HuH-7 (cell line): Measurements from ENCODE around the gene KRT85.

Source experiments
- DNase-seq: peaks from one replicate; pipeline ENCODE4 v3.0.0; 2011; ENCODE audit warnings: low spot score

KRT85 gene

GRCh38 chr12:52323416-52324152, 43.7 kb downstream of the KRT85 start:
- DNase-seq, result no peak

GRCh38 chr12:52323001-52323400, 44.3 kb downstream of the KRT85 start:
- no peak for DNase-seq

DNA sequence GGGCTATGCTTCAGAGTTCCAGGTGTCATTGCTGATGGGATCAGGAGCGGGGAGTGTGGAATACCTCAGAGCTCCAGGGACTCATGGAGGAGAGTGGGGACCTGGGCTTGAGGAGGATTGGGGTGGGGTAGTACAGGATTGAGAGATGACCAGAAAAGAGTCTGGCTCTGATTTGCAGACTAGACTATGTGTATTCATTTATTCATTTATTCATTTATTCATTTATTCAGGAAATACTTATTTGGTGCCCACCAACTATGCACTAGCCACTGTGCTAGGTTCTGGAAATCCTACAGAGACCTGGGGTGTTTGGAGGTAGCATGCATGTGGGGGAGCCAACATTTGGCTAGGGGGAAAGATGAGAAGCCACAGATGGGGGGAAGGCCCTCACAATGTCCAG, 45.2 kb downstream of the KRT85 start:
- no peak for DNase-seq

GRCh38 chr12:52321418-52321817, 45.9 kb downstream of the KRT85 start:
- DNase-seq, result no peak

DNA sequence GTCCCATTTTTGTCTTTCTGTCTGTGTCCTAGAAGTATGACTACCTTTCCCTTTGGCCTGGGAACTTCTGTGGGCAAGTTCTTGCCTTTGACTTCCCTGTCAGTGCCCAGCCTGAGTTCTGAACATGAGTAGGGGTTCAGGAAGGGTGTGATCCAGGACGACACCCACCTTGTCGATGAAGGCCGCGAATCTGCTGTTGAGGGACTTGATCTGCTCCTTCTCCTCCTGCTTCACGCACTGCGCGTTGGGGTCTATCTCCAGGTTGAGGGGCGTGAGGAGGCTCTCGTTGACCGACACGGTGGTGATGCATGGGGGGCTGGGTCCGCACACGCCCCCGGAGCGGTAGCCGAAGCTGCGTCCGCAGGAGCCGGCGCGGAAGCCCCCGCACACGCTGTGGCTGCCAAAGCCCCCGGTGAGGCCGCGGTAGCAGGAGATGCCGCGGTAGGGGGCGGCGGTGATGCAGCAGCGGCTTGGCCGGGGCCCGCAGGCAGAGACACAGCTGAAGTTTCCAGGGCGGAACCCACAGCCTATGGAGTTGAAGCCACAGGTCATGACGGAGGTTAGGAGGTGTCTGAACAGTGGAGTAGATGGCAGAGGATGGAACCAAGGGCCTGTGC, 46.4 kb downstream of the KRT85 start, which contains the start of gene KRT83:
Gene KRT83, minus strand, starts transcription at position 615 of the 617 bp plus-strand sequence. Its CDS starts 63 bp downstream, at position 552.
- no peak for DNase-seq

- DNase-seq, result no peak
Measured at GRCh38 chr12:52319097-52319496, 48.2 kb downstream of the KRT85 start.

DNA sequence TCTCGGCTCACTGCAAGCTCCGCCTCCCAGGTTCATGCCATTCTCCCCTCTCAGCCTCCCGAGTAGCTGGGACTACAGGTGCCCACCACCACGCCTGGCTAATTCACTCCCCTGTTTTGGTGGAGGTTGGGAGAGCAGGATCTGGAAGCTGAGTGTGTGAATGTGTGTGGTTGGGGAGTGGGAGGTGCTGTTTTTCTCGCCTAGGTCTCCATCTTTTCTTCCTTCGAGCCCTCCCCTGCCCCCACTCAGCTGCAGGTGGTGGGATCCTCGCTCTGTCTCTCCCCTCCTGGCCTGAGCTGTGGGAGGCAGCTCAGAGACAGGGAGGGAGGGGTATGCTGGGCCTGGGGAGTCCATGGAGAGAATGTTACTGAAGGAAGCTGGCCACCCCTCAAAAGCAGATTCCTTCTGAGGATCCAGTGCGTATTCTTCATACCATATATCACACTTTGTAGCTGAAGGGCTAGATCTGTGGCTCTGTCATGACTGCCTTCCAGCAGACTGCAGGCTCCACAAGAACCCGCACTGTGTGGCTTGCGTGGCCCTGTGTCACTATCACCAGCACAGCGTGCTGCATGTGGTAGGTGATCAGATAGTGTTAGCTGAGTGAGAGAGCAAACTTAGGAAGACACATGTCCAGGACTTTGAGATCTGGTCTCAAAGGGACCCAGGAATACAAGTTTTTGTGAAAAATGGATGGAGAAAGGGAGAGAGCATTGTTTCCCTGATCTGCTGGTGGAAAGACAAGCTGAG, 48.9 kb downstream of the KRT85 start:
- DNase-seq, result no peak

- no peak for DNase-seq
Measured at GRCh38 chr12:52317468-52318052, 49.7 kb downstream of the KRT85 start.

- DNase-seq, result no peak
Measured at GRCh38 chr12:52316701-52317100, 50.6 kb downstream of the KRT85 start.

DNA sequence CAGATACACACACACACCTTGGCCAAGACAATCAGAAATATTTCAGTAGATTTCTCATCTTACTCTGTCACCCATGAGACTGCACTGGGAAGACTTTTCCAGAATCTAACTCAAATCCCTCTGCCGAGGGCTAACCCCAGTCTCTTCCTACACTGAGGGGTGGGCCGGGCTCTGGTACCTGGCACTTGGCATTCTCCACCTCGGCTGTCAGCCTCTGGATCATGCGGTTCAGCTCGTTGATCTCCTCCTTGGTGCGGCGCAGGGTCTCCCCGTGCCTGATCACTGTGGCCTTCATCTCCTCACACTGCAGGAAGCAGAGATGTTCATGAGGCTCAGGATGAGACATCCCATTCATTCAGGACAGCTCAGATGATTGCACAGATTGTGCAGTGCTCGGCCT, 51.0 kb downstream of the KRT85 start:
- DNase-seq, result no peak

DNA sequence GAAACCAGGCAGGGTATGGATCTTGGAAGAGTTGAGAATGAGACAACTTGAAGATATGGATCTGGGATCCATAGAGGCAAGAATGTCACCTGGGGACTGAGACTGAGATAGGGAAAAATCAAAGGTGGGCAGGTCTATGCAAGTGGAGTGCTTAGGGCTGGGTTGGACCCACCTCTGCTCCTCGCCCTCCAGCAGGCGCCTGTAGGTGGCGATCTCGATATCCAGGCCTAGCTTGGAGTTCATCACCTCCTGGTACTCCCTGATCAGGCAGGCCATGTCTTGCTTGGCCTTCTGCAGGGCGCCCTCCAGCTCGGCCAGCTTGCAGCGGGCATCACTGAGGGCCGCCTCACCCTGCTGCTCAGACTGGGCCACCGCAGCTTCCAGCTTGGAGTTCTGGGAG, 51.6 kb downstream of the KRT85 start:
- DNase-seq, result peak; percentile 74

DNA sequence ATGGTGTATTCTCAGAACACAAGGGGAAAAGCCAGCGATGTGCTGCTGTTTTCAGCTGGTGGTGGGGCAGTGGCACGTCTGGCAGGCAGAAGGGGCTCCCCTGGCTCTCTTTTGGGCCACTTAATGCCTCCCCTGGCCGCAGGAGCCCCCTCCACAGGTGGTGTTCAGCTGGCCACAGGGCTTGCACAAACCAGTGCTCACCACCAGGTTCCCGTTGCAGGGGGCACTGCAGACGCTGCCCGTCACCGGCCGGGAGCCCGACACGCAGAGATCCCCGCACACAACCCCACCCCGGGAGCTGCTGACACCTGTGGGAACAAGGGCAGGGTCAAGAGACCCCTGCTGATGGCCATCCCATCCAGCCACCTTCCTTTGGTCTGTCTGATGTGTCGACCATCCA, 52.8 kb downstream of the KRT85 start:
- DNase-seq, result no peak

DNA sequence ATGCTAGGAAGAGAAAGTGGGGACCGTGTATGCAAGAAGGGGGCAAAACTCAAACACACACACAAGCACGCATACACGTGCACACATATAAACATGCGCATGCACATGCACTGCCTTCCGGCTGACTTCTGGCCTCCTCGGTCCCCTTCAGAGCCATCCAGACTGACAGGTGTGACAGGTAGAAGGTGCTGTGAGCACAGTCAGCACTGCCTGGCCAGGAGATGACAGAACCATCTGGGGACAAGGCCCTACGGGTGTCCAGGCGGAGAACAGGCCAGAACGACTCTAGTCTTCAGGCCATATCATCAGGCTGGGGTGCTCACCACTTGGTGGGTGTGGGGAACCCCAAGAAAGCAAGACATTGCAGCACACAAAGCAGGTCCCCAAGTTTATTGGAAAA, 53.4 kb downstream of the KRT85 start:
- no peak for DNase-seq

GRCh38 chr12:52313461-52313860, 53.8 kb downstream of the KRT85 start:
- DNase-seq, result no peak

DNA sequence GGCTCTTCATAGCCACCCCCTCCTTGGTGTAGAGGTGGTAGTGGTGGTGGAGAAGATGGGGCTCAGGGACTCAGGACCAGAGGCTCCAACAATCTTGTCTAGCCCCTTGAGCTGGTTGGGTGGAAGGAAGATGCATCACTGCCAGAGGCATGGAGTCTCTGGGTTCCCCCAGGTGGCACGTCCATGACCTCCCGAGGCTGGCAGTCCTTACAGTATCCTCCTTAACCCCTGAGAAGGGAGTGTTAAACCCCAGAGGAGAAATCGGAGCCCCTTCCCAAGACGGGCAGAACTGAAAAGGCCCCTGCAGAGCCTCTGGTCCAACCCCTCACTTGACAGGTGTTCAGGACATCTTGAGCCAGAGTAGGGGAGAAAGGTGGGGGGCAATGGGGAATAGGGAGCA, 55.2 kb downstream of the KRT85 start:
- no peak for DNase-seq

- no peak for DNase-seq
Measured at GRCh38 chr12:52311285-52311648, 56.0 kb downstream of the KRT85 start.

DNA sequence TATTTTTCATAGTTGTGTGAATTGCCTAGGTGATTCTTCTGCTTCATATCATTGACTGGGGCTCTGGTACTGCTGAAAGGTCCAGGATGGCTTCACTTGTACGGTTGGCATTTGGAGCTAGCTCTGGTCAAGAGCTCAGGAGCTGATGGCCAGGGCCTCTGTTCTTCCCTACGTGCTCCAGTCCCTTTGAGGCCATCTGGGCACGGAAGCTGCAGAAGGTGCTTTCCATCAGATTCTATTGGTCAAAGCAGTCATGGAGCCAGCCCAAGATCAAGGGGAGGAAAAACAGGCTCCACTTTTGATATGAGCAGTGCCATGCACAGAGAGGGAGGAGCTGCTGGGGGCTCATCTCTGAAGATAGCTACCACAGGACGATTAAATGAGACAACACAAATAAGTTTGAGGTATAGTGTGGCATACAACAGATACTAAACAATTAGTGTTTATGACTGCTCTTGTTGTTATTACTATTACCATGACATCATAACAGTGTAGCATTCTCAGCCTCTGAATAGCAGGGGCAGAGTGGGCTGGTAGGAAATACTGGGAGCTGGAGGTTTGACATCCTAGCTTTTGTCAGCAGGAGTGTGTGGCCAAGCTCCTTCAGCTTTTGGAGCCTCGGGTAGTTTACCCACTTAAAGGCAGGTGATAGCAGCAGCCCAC, 56.5 kb downstream of the KRT85 start:
- no peak for DNase-seq
